HCT116 (cell line): Measurements from ENCODE around the gene PLP1. TPM values are rescaled to one million over a fixed set of nuclear protein-coding genes. Genes with fewer than 3 reads are reported as not detected.

ENCODE experiments used
- ATAC-seq: fragments of 200-7000 bp; cut with Tn5 transposase; 2 replicates; pipeline ENCODE4 v1.9.1; 2020; ENCODE audit warnings: mild to moderate bottlenecking, moderate library complexity
- BruUV-seq: library from RNA; stranded (reverse); fragments of 400-500 nt; replicated peaks from 2 replicates; lab custom pipeline; 2021; lab: Mats Ljungman, UMichigan
- CTCF ChIA-PET: fragments of 300-600 bp; sonication (Branson Sonifier 250); formaldehyde crosslinking; loops from one replicate; lab custom pipeline; 2021; ENCODE audit warnings: antibody characterized with exemption; lab: Charles Lee
- POLR2A ChIA-PET: fragments of 300-600, 350-600 bp; sonication (Branson Sonifier 250); formaldehyde crosslinking; loops from one replicate; lab custom pipeline; 2021; ENCODE audit warnings: antibody characterized with exemption; lab: Charles Lee
- RAD21 ChIA-PET, 2 experiments: fragments of 300-600 bp; sonication (Branson Sonifier 250); formaldehyde crosslinking; loops; one replicate each; lab custom pipeline; 2023; ENCODE audit warnings: low total read pairs in 2 of 2; ENCODE audit not compliant: uncharacterized antibody in 2 of 2, unreplicated experiment in 2 of 2, low non-redundant PET in 1 of 2; lab: Charles Lee
- DNase-seq: peaks from one replicate; pipeline ENCODE4 v3.0.0-alpha.2; 2010; ENCODE audit warnings: low read depth, low spot score
- H2AFZ ChIP-seq: fragments of 200-600 bp; shearing (Covaris generic), sonication (generic); 2 replicates; pipeline ENCODE4 v1.6.1; 2017; ENCODE audit warnings: low read depth, mixed run types, mixed read lengths, antibody characterized with exemption, low read length; ENCODE audit not compliant: poor library complexity, severe bottlenecking
- H3K27ac ChIP-seq: 2 replicates; pipeline ENCODE4 v1.5.1; 2012; ENCODE audit warnings: low read depth, low read length
- H3K27me3 ChIP-seq: fragments of 200-600 bp; sonication (generic); 2 replicates; pipeline ENCODE4 v1.6.1; 2016; ENCODE audit warnings: mixed run types, low read length, mixed read lengths; ENCODE audit not compliant: insufficient read depth
- H3K36me3 ChIP-seq, 2 experiments: fragments of 200-500 bp in 1 of 2; fragments of 200-600 bp in 1 of 2; sonication (Bioruptor generic) in 1 of 2; sonication (generic) in 1 of 2; 2 replicates each; pipeline versions ENCODE4 v1.5.1 to v1.6.1; 2014 to 2016; ENCODE audit warnings: low read length in 2 of 2, inconsistent platforms in 1 of 2, mixed read lengths in 1 of 2, mixed run types in 1 of 2; ENCODE audit not compliant: insufficient read depth in 2 of 2, control insufficient read depth in 1 of 2
- H3K4me1 ChIP-seq, 2 experiments: fragments of 200-600 bp in 1 of 2; sonication (generic) in 1 of 2; 2 replicates each; pipeline versions ENCODE4 v1.5.1 to v1.6.1; 2012 to 2017; ENCODE audit warnings: low read length in 2 of 2, inconsistent platforms in 1 of 2, mild to moderate bottlenecking in 1 of 2, mixed read lengths in 1 of 2, mixed run types in 1 of 2, moderate library complexity in 1 of 2; ENCODE audit not compliant: insufficient read depth in 2 of 2, control insufficient read depth in 1 of 2
- H3K4me2 ChIP-seq: fragments of 200-600 bp; sonication (generic); 2 replicates; pipeline ENCODE4 v1.6.1; 2017; ENCODE audit warnings: mixed run types, low read length, mixed read lengths
- H3K4me3 ChIP-seq, 2 experiments: fragments of 200-600 bp in 1 of 2; sonication (generic) in 1 of 2; replicated peaks in 1 of 2; 2 replicates each; pipeline ENCODE4 v1.5.1; 2011 to 2016; ENCODE audit warnings: low read length in 2 of 2, control low read depth in 1 of 2, low read depth in 1 of 2, mild to moderate bottlenecking in 1 of 2, mixed read lengths in 1 of 2, mixed run types in 1 of 2
- H3K79me2 ChIP-seq: fragments of 200-600 bp; sonication (generic); 2 replicates; pipeline ENCODE4 v1.6.1; 2017; ENCODE audit warnings: mild to moderate bottlenecking, mixed run types, low read length, moderate library complexity, mixed read lengths; ENCODE audit not compliant: insufficient read depth
- H3K9ac ChIP-seq: fragments of 200-600 bp; sonication (generic); 2 replicates; pipeline ENCODE4 v1.6.1; 2016; ENCODE audit warnings: low read length, mixed read lengths
- H3K9me2 ChIP-seq: fragments of 200-600 bp; sonication (generic), shearing (Covaris generic); 2 replicates; pipeline ENCODE4 v1.6.1; 2017; ENCODE audit warnings: mixed run types, mild to moderate bottlenecking, moderate library complexity; ENCODE audit not compliant: insufficient read depth
- H3K9me3 ChIP-seq, 2 experiments: fragments of 200-500 bp in 1 of 2; fragments of 200-600 bp in 1 of 2; sonication (Bioruptor generic) in 1 of 2; sonication (generic) in 1 of 2; 2 replicates each; pipeline ENCODE4 v1.6.1; 2014 to 2017; ENCODE audit warnings: low read length in 2 of 2, mixed read lengths in 2 of 2, inconsistent platforms in 1 of 2, low read depth in 1 of 2, mild to moderate bottlenecking in 1 of 2, mixed run types in 1 of 2, moderate library complexity in 1 of 2; ENCODE audit not compliant: control insufficient read depth in 1 of 2, insufficient read depth in 1 of 2
- H4K20me1 ChIP-seq: fragments of 200-600 bp; sonication (generic), shearing (Covaris generic); 2 replicates; pipeline ENCODE4 v1.6.1; 2017; ENCODE audit warnings: mixed run types, mild to moderate bottlenecking, moderate library complexity; ENCODE audit not compliant: insufficient read depth
- CBX3 ChIP-seq: IDR thresholded peaks from 2 replicates; pipeline ENCODE4 v1.6.1; 2012; ENCODE audit warnings: low read depth
- CTCF ChIP-seq, 3 experiments: fragments of 200-600 bp in 1 of 3; sonication (generic) in 1 of 3; IDR thresholded peaks in 2 of 3; conservative IDR thresholded peaks in 1 of 3; 2 replicates each; pipeline ENCODE4 v1.5.1; 2012 to 2017; ENCODE audit warnings: low read depth in 2 of 3, low read length in 2 of 3, antibody characterized with exemption in 1 of 3, borderline replicate concordance in 1 of 3, control low read depth in 1 of 3, mild to moderate bottlenecking in 1 of 3, mixed read lengths in 1 of 3, mixed run types in 1 of 3, moderate library complexity in 1 of 3; ENCODE audit not compliant: insufficient read depth in 1 of 3
- ELF1 ChIP-seq: IDR thresholded peaks from 2 replicates; pipeline ENCODE4 v1.6.1; 2012; ENCODE audit warnings: low read depth, borderline replicate concordance
- JUND ChIP-seq: IDR thresholded peaks from 2 replicates; pipeline ENCODE4 v1.6.1; 2012
- POLR2A ChIP-seq: IDR thresholded peaks from 2 replicates; pipeline ENCODE4 v1.7.0; 2011; ENCODE audit warnings: borderline replicate concordance; ENCODE audit not compliant: insufficient read depth, insufficient read length; ENCODE audit errors: extremely low read depth
- POLR2AphosphoS5 ChIP-seq: IDR thresholded peaks from 2 replicates; pipeline ENCODE4 v1.6.1; 2011; ENCODE audit warnings: mild to moderate bottlenecking, low read depth, low read length, moderate library complexity
- SIN3A ChIP-seq: IDR thresholded peaks from 2 replicates; pipeline ENCODE4 v1.6.1; 2012; ENCODE audit warnings: low read depth
- ZFX ChIP-seq: fragments of 450-650 bp; IDR thresholded peaks from 2 replicates; pipeline ENCODE4 v1.6.1; 2017
- intact Hi-C: fragments of 100-400 bp; cut with micrococcal nuclease; formaldehyde crosslinking; loops from 2 replicates; pipeline ENCODE4 v1.10.0; 2022
- total RNA-seq: library from RNA; stranded (reverse); gene quantifications from one replicate; pipeline ENCODE4 v1.2.1, GENCODE V29; 2021; ENCODE audit not compliant: unreplicated experiment

PLP1 gene
- total RNA-seq, 1 experiment from 2014 or later = not detected

GRCh38 chrX:103792916-103793544, 16.4 kb downstream of the PLP1 start:
- ATAC-seq = no peak
- intact Hi-C loops = no loop called here
- no TSS peak for BruUV-seq
- ChIA-PET RAD21 (no interaction called here), POLR2A (no interaction called here), CTCF (no interaction called here)
- Histone ChIP-seq H3K27ac (no peak overlapping the region), H3K9me3 (no peaks in the 10 kb centered on the region), H3K27me3 (peaks cover 32% of the 10 kb centered on the region), H2AFZ (no peak overlapping the region), H3K4me3 (no peak overlapping the region), H4K20me1 (no peaks in the 10 kb centered on the region), H3K79me2 (no peaks in the 10 kb centered on the region), H3K9me2 (no peaks in the 10 kb centered on the region), H3K9ac (no peak overlapping the region), H3K36me3 (no peaks in the 10 kb centered on the region), H3K4me1 (no peaks in the 10 kb centered on the region), H3K4me2 (no peak overlapping the region)
- DNase-seq = no peak
- TF ChIP-seq POLR2AphosphoS5 (no peak), ZFX (no peak), JUND (no peak), POLR2A (no peak), CTCF (IDR thresholded peaks at IDR 0.05 in 2 of 3, conservative IDR thresholded peaks at IDR 0.05 in 1 of 3; ENCODE audit: borderline replicate concordance in 1 of 3, insufficient read depth in 1 of 3, low read depth in 2 of 3, low read length in 2 of 3) (no peak), ELF1 (no peak), SIN3A (no peak), CBX3 (no peak)
- TF ChIP-seq, all 23 proteins: peak for 0

- no peaks in the 10 kb centered on the region for H3K4me1 ChIP-seq
- peaks cover 28% of the 10 kb centered on the region for H3K27me3 ChIP-seq
- CTCF ChIA-PET = no interaction called here
- no peaks in the 10 kb centered on the region for H3K9me2 ChIP-seq
- no TSS peak for BruUV-seq
- no peak overlapping the region for H3K9ac ChIP-seq
- no peaks in the 10 kb centered on the region for H3K36me3 ChIP-seq
- H3K27ac ChIP-seq = no peak overlapping the region
- POLR2A ChIA-PET = no interaction called here
- intact Hi-C loops = no loop called here
- H3K4me2 ChIP-seq = no peak overlapping the region
- DNase-seq (no peak), ATAC-seq (no peak)
- no peak for TF ChIP-seq POLR2AphosphoS5
- H2AFZ ChIP-seq = no peak overlapping the region
- RAD21 ChIA-PET = no interaction called here
- no peak overlapping the region for H3K4me3 ChIP-seq
- H3K9me3 ChIP-seq = no peaks in the 10 kb centered on the region
- no peaks in the 10 kb centered on the region for H3K79me2 ChIP-seq
- H4K20me1 ChIP-seq = no peaks in the 10 kb centered on the region
Observed at GRCh38 chrX:103793545-103793940, 16.9 kb downstream of the PLP1 start.
